Measurements from ENCODE around the gene PPP2R2C.

The PPP2R2C gene

DNA sequence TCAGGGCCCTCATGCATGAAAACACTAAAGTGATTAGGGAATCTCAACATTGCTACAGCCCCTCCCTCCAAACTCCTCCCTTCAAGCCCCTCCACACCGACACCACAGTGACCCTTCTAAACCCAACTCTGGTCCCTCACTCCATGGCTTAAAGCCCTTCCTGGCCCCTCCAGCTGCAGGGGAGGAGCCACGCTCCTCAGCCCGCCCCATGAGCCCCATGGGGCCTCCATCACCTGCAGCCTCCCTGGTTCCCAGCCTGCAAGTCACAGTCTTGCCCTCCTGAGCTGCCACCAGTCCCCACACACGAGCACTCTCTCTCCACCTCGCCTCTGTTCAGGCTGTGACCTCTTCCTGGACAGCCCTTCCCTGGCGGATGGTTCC is 31.2 kb downstream of the PPP2R2C start:
- in situ Hi-C loops (cut with HindIII; ENCODE audit: low sequenced_read_pairs): no loop called here
- H3K4me3 ChIP-seq (ENCODE audit: low read depth, low read length): no peak overlapping the region
- TF ChIP-seq, protein P1, sequence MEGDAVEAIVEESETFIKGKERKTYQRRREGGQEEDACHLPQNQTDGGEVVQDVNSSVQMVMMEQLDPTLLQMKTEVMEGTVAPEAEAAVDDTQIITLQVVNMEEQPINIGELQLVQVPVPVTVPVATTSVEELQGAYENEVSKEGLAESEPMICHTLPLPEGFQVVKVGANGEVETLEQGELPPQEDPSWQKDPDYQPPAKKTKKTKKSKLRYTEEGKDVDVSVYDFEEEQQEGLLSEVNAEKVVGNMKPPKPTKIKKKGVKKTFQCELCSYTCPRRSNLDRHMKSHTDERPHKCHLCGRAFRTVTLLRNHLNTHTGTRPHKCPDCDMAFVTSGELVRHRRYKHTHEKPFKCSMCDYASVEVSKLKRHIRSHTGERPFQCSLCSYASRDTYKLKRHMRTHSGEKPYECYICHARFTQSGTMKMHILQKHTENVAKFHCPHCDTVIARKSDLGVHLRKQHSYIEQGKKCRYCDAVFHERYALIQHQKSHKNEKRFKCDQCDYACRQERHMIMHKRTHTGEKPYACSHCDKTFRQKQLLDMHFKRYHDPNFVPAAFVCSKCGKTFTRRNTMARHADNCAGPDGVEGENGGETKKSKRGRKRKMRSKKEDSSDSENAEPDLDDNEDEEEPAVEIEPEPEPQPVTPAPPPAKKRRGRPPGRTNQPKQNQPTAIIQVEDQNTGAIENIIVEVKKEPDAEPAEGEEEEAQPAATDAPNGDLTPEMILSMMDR (IDR thresholded peaks at IDR 0.05; ENCODE audit: low read depth, low read length): no peak
- no peak for DNase-seq (ENCODE audit: low read depth, low spot score)

- DNase-seq (ENCODE audit: low read depth, low spot score): no peak
- in situ Hi-C loops (cut with HindIII; ENCODE audit: low sequenced_read_pairs): no loop called here
- TF ChIP-seq, protein P1 (IDR thresholded peaks at IDR 0.05; ENCODE audit: low read depth, low read length): no peak
- H3K4me3 ChIP-seq (ENCODE audit: low read depth, low read length): no peak overlapping the region
These were observed 31.8 kb downstream of the PPP2R2C start for GRCh38 chr4:6440506-6441201.

DNA sequence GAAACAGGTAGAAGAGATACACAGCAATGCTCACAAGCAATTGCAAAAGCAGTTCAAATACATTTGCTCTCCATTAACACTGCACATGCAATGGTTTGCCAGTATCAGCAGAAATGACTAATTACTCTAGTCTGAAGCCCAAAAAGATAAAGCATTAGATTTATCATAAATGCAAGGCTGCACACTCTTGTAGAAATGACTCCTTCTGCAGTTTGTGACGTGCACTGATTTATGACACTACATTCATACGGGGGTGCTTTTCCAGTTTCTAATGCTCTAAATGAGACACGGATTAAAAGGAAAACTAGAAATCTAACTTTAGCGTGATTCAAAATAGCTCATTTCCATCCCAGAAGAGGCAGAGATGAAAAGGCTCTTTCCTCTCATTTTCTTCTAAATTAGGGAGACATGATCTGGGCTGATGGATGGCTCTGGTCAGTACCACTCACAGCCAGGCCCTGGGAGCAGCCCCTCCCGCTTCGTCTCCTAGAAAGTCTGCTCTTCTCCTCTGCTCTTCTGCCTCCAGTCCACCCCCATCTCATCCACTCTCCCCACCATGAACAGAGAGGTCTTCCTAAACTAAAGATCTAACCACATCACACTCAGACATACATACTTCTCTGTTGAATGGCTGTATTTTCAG is 33.2 kb downstream of the PPP2R2C start:
- TF ChIP-seq, protein P1 (IDR thresholded peaks at IDR 0.05; ENCODE audit: low read depth, low read length): no peak
- in situ Hi-C loops (cut with HindIII; ENCODE audit: low sequenced_read_pairs): no loop called here
- no peak for DNase-seq (ENCODE audit: low read depth, low spot score)
- no peak overlapping the region for H3K4me3 ChIP-seq (ENCODE audit: low read depth, low read length)

DNA sequence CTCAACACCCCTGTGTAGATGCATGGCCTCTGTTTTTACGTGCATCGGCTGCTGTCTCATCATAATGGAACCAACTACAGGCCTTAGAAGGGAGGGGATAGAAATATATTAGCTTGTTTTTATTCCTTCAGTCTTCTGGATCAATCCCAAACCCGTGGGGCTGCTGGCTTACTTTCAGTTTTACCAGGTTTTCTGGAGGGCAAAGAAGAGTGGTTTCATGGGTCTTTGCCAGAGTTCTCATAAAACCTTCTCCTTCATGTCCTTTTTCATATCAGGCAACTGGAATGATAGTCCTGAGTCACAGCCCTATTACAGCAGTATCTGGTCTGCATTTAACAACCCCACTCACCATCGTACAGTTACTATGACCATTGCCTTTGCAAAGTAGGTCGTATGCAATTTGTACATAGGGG is 34.6 kb downstream of the PPP2R2C start:
- in situ Hi-C loops (cut with HindIII; ENCODE audit: low sequenced_read_pairs): no loop called here
- H3K4me3 ChIP-seq (ENCODE audit: low read depth, low read length): no peak overlapping the region
- no peak for DNase-seq (ENCODE audit: low read depth, low spot score)

DNA sequence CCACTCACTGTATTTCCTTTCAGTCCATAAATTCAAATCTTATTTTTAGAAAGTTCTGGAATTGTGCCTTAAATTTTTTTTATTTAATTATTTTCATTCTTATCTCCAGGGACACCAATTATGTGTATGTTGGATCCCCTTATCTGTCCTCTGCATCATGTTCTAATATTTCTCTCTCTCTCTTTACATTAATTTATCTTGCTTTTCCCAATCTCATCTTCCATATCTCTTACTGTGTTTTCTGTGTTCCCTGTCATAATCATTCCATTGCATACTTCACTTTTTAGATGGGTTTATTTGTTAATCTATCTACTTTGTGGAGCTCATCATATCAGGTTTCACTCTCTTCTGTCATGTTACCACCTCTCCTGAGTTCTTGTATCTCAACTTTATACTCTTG is 37.4 kb downstream of the PPP2R2C start:
- DNase-seq (ENCODE audit: low read depth, low spot score): peak; percentile 3
- TF ChIP-seq, protein P1 (IDR thresholded peaks at IDR 0.05; ENCODE audit: low read depth, low read length): no peak
- in situ Hi-C loops (cut with HindIII; ENCODE audit: low sequenced_read_pairs): no loop called here
- no peak overlapping the region for H3K4me3 ChIP-seq (ENCODE audit: low read depth, low read length)

More for the DNA sequence above, 34.6 kb downstream of the PPP2R2C start:
- TF ChIP-seq, protein P1 (IDR thresholded peaks at IDR 0.05; ENCODE audit: low read depth, low read length): no peak

GRCh38 chr4:6430927-6431326 is 41.5 kb downstream of the PPP2R2C start:
- TF ChIP-seq, protein P1 (IDR thresholded peaks at IDR 0.05; ENCODE audit: low read depth, low read length): no peak
- no peak overlapping the region for H3K4me3 ChIP-seq (ENCODE audit: low read depth, low read length)
- DNase-seq (ENCODE audit: low read depth, low spot score): no peak
- in situ Hi-C loops (cut with HindIII; ENCODE audit: low sequenced_read_pairs): no loop called here

Measured in astrocyte of the spinal cord (primary cell).